Testis (tissue), 3 donors: ENCODE measurements around the gene TMED8. TPM values are rescaled to one million over a fixed set of nuclear protein-coding genes. Genes with fewer than 3 reads are reported as not detected.

ENCODE experiments used
- DNase-seq: peaks from one replicate; pipeline ENCODE4 v3.0.0-alpha.2; 2019
- H3K27ac ChIP-seq, 2 donors: fragments of 200-600 bp; sonication (generic); one replicate each; pipeline ENCODE4 v1.5.1; 2019
- H3K27me3 ChIP-seq: fragments of 200-600 bp; sonication (generic); one replicate; pipeline ENCODE4 v1.5.1; 2019
- H3K36me3 ChIP-seq: fragments of 200-600 bp; sonication (generic); one replicate; pipeline ENCODE4 v1.5.1; 2017; ENCODE audit warnings: low read depth; ENCODE audit errors: missing control alignments
- H3K4me1 ChIP-seq: fragments of 200-600 bp; sonication (generic); one replicate; pipeline ENCODE4 v1.5.1; 2019
- H3K4me3 ChIP-seq, 2 donors: fragments of 200-600 bp; sonication (generic); one replicate each; pipeline ENCODE4 v1.5.1; 2017 to 2019
- H3K9me3 ChIP-seq: fragments of 200-600 bp; sonication (generic); one replicate; pipeline ENCODE4 v1.5.1; 2017
- POLR2A ChIP-seq: fragments of 450-650 bp; IDR thresholded peaks from one replicate; pipeline ENCODE4 v1.6.1; 2017; ENCODE audit warnings: antibody characterized with exemption, mild to moderate bottlenecking, moderate library complexity
- WGBS, 2 donors: methylation state at CpG; one replicate each; pipeline ENCODE4 v1.1.5; 2018; 5-methylcytosine and 5-hydroxymethylcytosine counted together
- intact Hi-C: fragments of 100-400 bp; cut with DNase I; formaldehyde crosslinking; loops from one replicate; pipeline ENCODE4 v1.15.1; 2023; ENCODE audit warnings: low total_unique reads
- polyA plus RNA-seq: library from polyadenylated mRNA; stranded (reverse); fragments of 350-450 nt; fragmentation: Illumina TruSeq; extraction: RNeasy Lipid Tissue Mini Kit (QIAGEN cat#74804); gene quantifications from one replicate; pipeline ENCODE4 v1.2.3, GENCODE V29; 2014; ENCODE audit warnings: low read depth, low replicate concordance; ENCODE audit not compliant: insufficient read depth
- total RNA-seq, 2 donors: library from RNA; depleted of rRNA; stranded (reverse); fragments of >200 nt; gene quantifications; one replicate each; pipeline ENCODE4 v1.2.3, GENCODE V29; 2016
- TF ChIP-seq, protein P1 (sequence below), 3 experiments: fragments of 450-650 bp in 2 of 3; fragments of 200-600 bp in 1 of 3; sonication (generic) in 1 of 3; IDR thresholded peaks; one replicate each; pipeline ENCODE4 v1.5.1; 2016 to 2019; ENCODE audit warnings: antibody characterized with exemption in 3 of 3, mild to moderate bottlenecking in 2 of 3, moderate library complexity in 1 of 3

Gene TMED8
- total and polyA plus RNA-seq, 3 donors from 2014 or later = 16.9 to 40.1 (median 30.9) TPM

DNA sequence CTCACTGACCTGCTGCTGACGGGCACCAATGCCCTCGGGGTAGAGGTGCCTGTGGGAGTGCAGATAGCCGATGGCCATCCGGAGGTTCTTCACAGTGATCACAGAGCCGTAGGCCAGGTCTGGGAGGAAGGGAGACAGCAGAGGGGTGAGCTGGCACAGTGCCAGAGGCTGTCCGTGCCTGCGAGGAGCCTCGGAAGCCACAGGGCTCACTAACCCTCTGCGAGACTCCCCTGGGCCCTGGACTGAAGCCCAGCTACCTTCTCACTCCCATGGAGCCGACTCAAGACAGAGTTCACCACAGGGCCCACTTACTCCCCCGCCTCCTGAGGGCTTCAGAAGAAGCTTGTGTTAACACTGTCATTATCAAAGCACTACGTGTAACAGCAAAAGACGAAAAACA lies 80.7 kb downstream of the TMED8 start:
- WGBS, 2 donors = 39 to 53% methylated on average over 9 to 13 of the region's 13 CpGs
- Histone ChIP-seq H3K4me1 (peaks cover 26% of the 10 kb centered on the region), H3K27ac (peak overlapping the region; percentile 66 to 79), H3K36me3 (no peaks in the 10 kb centered on the region), H3K4me3 (no peak overlapping the region), H3K27me3 (no peaks in the 10 kb centered on the region), H3K9me3 (no peaks in the 10 kb centered on the region)
- intact Hi-C loops = no loop called here
- TF ChIP-seq, protein P1, sequence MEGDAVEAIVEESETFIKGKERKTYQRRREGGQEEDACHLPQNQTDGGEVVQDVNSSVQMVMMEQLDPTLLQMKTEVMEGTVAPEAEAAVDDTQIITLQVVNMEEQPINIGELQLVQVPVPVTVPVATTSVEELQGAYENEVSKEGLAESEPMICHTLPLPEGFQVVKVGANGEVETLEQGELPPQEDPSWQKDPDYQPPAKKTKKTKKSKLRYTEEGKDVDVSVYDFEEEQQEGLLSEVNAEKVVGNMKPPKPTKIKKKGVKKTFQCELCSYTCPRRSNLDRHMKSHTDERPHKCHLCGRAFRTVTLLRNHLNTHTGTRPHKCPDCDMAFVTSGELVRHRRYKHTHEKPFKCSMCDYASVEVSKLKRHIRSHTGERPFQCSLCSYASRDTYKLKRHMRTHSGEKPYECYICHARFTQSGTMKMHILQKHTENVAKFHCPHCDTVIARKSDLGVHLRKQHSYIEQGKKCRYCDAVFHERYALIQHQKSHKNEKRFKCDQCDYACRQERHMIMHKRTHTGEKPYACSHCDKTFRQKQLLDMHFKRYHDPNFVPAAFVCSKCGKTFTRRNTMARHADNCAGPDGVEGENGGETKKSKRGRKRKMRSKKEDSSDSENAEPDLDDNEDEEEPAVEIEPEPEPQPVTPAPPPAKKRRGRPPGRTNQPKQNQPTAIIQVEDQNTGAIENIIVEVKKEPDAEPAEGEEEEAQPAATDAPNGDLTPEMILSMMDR (IDR thresholded peaks at IDR 0.05) = no peak
- no peak for TF ChIP-seq POLR2A
- peak; percentile 91 for DNase-seq

DNA sequence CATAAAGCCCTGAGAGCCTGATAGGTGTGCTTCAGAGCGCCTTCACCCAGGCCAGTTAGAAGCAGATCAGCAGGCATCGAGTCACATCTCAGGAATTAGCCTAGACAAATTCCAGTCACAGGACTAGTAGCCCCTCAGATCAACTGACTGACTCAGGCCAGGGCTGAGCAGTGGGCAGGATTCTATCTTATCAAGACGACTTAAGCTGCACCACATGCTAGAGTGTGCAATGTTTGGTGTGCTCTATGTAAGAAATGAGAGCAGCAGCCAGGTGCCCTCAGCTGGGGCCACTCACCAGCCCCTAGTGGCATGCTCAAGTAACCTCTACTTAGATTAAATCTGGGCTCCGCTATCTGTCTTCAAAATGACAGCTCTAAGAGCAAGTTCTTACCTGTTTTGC lies 86.2 kb downstream of the TMED8 start:
- Histone ChIP-seq H3K4me1 (peaks cover 2% of the 10 kb centered on the region), H3K27me3 (no peaks in the 10 kb centered on the region), H3K27ac (no peak overlapping the region), H3K4me3 (no peak overlapping the region), H3K36me3 (no peaks in the 10 kb centered on the region), H3K9me3 (no peaks in the 10 kb centered on the region)
- TF ChIP-seq POLR2A = no peak
- WGBS, 2 donors = 94 to 98% methylated on average over 3 to 4 of the region's 4 CpGs
- intact Hi-C loops = no loop called here
- no peak for DNase-seq

DNA sequence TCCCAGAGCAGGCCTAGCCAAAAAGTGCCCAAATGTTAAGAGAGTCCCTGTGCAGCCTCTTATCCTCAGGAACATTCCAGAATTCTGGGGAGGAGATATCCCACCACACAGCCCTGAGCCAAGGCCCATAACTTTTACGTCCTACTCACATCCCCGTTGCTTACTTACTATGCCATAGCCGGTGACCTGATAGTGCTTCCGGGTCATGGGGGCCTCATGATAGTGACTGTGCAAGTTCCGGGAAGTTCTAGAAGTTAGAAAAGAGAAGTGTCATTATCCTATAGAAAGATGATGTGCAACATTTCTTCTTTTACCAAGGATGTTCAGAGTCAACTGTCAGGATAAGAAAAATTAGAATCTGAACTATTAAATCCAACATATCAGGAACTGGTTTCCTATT lies 90.3 kb downstream of the TMED8 start:
- Histone ChIP-seq H3K27me3 (no peaks in the 10 kb centered on the region), H3K4me1 (no peaks in the 10 kb centered on the region), H3K27ac (no peak overlapping the region), H3K4me3 (no peak overlapping the region), H3K36me3 (no peaks in the 10 kb centered on the region), H3K9me3 (no peaks in the 10 kb centered on the region)
- DNase-seq = no peak
- TF ChIP-seq, protein P1 (IDR thresholded peaks at IDR 0.05) = no peak
- no peak for TF ChIP-seq POLR2A
- WGBS, 2 donors = 90 to 95% methylated on average over 5 of the region's 5 CpGs
- intact Hi-C loops = no loop called here

Other genes starting within 250 kb of the TMED8 start
- 1 to 10 TPM; 1.7 to 3.2 TPM for gene ZDHHC22, start 235.3 kb downstream of the TMED8 start, total RNA-seq
- gene ZDHHC22, start 235.3 kb downstream of the TMED8 start, polyA plus RNA-seq = 0.84 TPM
- gene TMEM63C, start 195.3 kb downstream of the TMED8 start, total RNA-seq = 10 to 100 TPM; 14.1 to 20.7 TPM
- gene TMEM63C, start 195.3 kb downstream of the TMED8 start, polyA plus RNA-seq = 21.0 TPM
- 1 to 10 TPM; 1.1 to 1.3 TPM for gene NGB, start 105.9 kb downstream of the TMED8 start, total RNA-seq
- gene NGB, start 105.9 kb downstream of the TMED8 start, polyA plus RNA-seq = 0.76 TPM
- 100 to 1,000 TPM; 127 to 162 TPM for gene POMT2, start 56.2 kb downstream of the TMED8 start, total RNA-seq
- 108 TPM for gene POMT2, start 56.2 kb downstream of the TMED8 start, polyA plus RNA-seq
- 10 to 100 TPM; 52.8 to 64.1 TPM for gene GSTZ1, start 56.1 kb downstream of the TMED8 start, total RNA-seq
- gene GSTZ1, start 56.1 kb downstream of the TMED8 start, polyA plus RNA-seq = 101 TPM
- 10 to 100 TPM in 1 of 2 donors, 1 to 10 TPM in 1; 9.2 to 22.6 TPM for gene SAMD15, start 285 bp upstream of the TMED8 start, total RNA-seq
- 31.3 TPM for gene SAMD15, start 285 bp upstream of the TMED8 start, polyA plus RNA-seq
- gene NOXRED1, start 46.4 kb upstream of the TMED8 start, total RNA-seq = 10 to 100 TPM in 1 of 2 donors, 1 to 10 TPM in 1; 5.2 to 11.3 TPM
- 18.0 TPM for gene NOXRED1, start 46.4 kb upstream of the TMED8 start, polyA plus RNA-seq
- 10 to 100 TPM; 45.8 to 52.3 TPM for gene VIPAS39, start 80.5 kb upstream of the TMED8 start, total RNA-seq
- 39.3 TPM for gene VIPAS39, start 80.5 kb upstream of the TMED8 start, polyA plus RNA-seq
- gene AHSA1, start 81.0 kb upstream of the TMED8 start, total RNA-seq = 100 to 1,000 TPM; 250 to 379 TPM
- gene AHSA1, start 81.0 kb upstream of the TMED8 start, polyA plus RNA-seq = 303 TPM
- gene ISM2, start 121.7 kb upstream of the TMED8 start, total RNA-seq = 10 to 100 TPM in 1 of 2 donors, 1 to 10 TPM in 1; 6.2 to 28.7 TPM
- 4.4 TPM for gene ISM2, start 121.7 kb upstream of the TMED8 start, polyA plus RNA-seq
- 10 to 100 TPM; 21.5 to 24.5 TPM for gene SPTLC2, start 239.5 kb upstream of the TMED8 start, total RNA-seq
- 11.1 TPM for gene SPTLC2, start 239.5 kb upstream of the TMED8 start, polyA plus RNA-seq